Esophagus (tissue), 2 donors: ENCODE measurements around the gene RPS6KB2. TPM values are rescaled to one million over a fixed set of nuclear protein-coding genes. Genes with fewer than 3 reads are reported as not detected.
A peak's percentile ranks its signal among the peaks of the same experiment; 100 is the strongest.

Experiments
- H3K27ac ChIP-seq, 2 donors: one replicate each; pipeline ENCODE4 v1.5.1; 2013; ENCODE audit warnings: low read depth in 2 of 2, mild to moderate bottlenecking in 2 of 2, inconsistent platforms in 1 of 2, low read length in 1 of 2, moderate library complexity in 1 of 2
- H3K27me3 ChIP-seq, 2 donors: one replicate each; pipeline ENCODE4 v1.6.1; 2013; ENCODE audit warnings: low read length in 2 of 2, control low read depth in 1 of 2, mild to moderate bottlenecking in 1 of 2; ENCODE audit not compliant: insufficient read depth in 2 of 2, control insufficient read depth in 1 of 2
- H3K36me3 ChIP-seq, 2 donors: one replicate each; pipeline ENCODE4 v1.6.1; 2013; ENCODE audit warnings: low read length in 1 of 2; ENCODE audit not compliant: control insufficient read depth in 2 of 2, insufficient read depth in 2 of 2
- H3K4me1 ChIP-seq, 2 donors: one replicate each; pipeline ENCODE4 v1.6.1; 2013; ENCODE audit warnings: low read length in 1 of 2; ENCODE audit not compliant: control insufficient read depth in 2 of 2, insufficient read depth in 2 of 2
- H3K4me3 ChIP-seq, 2 donors: one replicate each; pipeline ENCODE4 v1.5.1; 2013; ENCODE audit warnings: low read length in 2 of 2, mild to moderate bottlenecking in 2 of 2, low read depth in 1 of 2, moderate library complexity in 1 of 2
- H3K9me3 ChIP-seq, 2 donors: one replicate each; pipeline ENCODE4 v1.6.1; 2013; ENCODE audit warnings: mild to moderate bottlenecking in 2 of 2, low read depth in 1 of 2, low read length in 1 of 2, moderate library complexity in 1 of 2; ENCODE audit not compliant: control insufficient read depth in 2 of 2, insufficient read depth in 1 of 2
- WGBS, 2 donors: extraction: QIAGEN DNeasy Blood & Tissue Kit; methylation state at CpG; one replicate each; pipeline ENCODE4 v1.1.7; 2013; 5-methylcytosine and 5-hydroxymethylcytosine counted together
- polyA plus RNA-seq, 2 donors: library from polyadenylated mRNA; stranded (reverse); fragments of 200-250 nt; gene quantifications; one replicate each; pipeline ENCODE4 v1.2.3, GENCODE V29; 2013
- donor health status: healthy with polysubstance abuse.
- donor health status: Bipolar disorder and iron deficiency.

RPS6KB2 gene
- polyA plus RNA-seq, result 10 to 100 TPM; 79.6 to 85.9 TPM

DNA sequence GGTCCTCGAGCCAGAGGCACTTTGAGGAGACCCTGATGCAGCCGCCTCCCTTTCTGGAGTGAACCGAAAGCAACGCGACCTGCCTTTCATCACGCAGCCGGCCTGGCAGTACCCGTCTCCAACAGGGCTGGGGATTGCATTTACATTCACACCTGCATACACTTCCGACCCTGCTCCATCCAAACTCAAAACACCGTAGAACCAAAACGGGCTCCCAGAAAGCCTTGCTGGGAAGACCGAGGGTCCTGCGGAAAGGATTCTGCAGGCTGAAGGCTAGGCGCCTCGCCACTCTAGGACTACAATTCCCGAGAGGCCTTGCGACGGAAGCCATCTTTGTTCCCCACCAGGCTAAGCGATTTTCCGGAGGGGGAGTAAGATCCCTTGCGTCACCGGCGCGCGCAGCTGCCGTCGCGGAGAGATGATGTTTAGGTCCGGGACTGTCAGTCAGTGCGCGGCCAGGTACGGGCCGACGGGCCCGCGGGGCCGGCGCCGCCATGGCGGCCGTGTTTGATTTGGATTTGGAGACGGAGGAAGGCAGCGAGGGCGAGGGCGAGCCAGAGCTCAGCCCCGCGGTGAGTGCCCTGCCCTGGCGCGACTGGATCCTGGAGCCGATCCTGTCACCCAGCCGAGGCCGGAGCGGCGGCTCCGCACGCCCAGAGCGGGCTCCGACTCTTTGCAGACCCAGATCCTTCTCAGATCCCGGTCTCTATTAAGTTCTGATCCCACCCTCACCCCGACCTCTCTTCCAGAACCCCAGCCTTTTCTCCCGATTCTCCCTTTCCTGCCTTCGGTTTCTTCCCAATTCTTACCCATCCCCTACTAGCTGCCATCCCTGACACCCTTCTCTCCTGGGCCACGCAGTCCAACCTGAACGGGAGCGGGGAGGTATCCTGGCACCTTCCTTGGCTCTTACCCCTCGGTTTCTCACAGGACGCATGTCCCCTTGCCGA is at the start of gene RPS6KB2:
Gene RPS6KB2 (plus strand): TSS at position 443 of the 950 bp plus-strand sequence. CDS start 52 bp downstream, at position 495.
- Histone ChIP-seq H3K27me3 (no peaks in the 10 kb centered on the region), H3K4me1 (peaks cover 2 to 12% of the 10 kb centered on the region in 2 donors)
- WGBS, 2 donors, result 0% methylated on average over 61 to 68 of the region's 68 CpGs

DNA sequence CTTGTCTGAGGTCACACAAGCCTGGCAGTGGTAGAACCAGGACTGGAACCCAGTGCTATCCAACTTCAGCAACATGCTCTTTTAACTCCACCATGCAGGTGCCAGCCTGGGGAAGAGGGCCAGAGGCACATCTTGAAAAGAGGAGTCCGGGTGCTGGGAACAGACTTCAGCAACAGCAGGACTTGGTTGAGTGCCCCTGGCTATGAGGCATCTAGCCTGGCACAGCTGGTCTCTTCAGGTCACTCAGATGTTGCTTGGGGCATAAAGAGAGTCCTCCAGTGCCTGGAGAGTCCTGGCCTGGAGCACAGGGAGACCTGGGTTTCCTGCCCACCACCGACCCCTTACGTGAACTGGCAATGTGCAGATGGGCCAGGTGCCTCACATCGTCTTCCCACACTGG is 49.8 kb upstream of the RPS6KB2 start:
- Histone ChIP-seq H3K4me3 (no peak overlapping the region), H3K36me3 (no peaks in the 10 kb centered on the region), H3K27ac (no peak overlapping the region), H3K27me3 (no peaks in the 10 kb centered on the region), H3K4me1 (peaks cover 6 to 25% of the 10 kb centered on the region in 2 donors), H3K9me3 (no peaks in the 10 kb centered on the region)
- WGBS, 2 donors, result 82 to 94% methylated on average over 4 of the region's 4 CpGs

More for the DNA sequence above, at the start of gene RPS6KB2:
- peak within 1 kb of the TSS; percentile 89 to 94 for H3K4me3 ChIP-seq
- peak within 1 kb of the TSS; percentile 95 for H3K27ac ChIP-seq
- no peaks in the 10 kb centered on the region for H3K9me3 ChIP-seq
- peaks cover 0 to 24% of the 10 kb centered on the region in 2 donors for H3K36me3 ChIP-seq

DNA sequence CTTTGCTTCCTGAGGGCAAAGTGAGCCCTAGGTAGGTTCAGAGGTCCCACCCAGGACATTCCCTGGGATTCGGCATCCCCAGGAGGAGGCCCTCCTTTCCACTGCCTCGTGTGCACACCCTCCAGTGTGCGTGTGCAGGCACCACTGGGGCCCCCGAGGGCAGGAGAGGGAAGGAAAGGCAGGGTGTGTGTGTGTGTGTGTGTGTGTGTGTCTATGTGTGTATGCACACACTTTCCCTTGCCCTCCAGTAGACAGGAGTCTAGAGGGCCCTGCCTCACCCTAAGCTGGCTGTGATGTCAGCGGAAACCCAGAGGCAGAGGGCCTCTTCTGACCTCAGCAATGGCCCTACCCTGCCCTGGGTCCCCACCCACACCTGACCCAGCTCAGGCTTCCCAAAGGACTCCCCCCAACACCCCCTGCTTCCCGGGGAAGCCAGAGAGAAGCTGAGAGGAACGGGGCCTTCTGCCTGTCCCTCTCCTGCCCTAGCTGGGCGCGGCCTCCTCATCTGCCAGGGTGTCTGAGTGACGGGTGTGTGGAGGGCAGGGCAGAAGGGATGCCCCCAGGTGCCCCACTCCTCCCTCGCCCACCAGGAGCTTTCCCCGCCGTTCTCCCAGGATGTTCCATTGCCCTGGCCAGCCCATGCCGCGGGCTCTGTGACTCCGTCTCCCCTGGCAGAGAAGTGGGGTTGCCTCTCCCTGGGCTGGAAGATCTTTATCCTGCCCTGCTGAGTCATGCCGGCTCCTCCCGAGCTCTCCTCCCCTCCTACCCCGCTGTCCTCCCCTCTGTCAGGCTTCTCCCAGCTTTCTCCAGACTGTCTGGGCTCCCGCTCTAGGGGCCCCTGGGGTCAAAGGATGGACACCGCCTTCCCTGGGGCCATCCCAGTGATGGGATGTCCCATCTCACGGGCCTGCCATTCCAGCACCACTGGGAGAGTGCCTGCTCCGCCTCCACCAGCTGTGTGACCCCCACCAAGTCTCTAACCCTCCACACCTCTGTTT is 48.9 kb upstream of the RPS6KB2 start:
- Histone ChIP-seq H3K27ac (peak overlapping the region in 1 of 2 donors; percentile 78), H3K9me3 (no peaks in the 10 kb centered on the region), H3K4me3 (no peak overlapping the region), H3K36me3 (no peaks in the 10 kb centered on the region), H3K27me3 (no peaks in the 10 kb centered on the region), H3K4me1 (peaks cover 3 to 19% of the 10 kb centered on the region in 2 donors)
- 46 to 51% methylated on average over 21 to 23 of the region's 23 CpGs for WGBS, 2 donors

DNA sequence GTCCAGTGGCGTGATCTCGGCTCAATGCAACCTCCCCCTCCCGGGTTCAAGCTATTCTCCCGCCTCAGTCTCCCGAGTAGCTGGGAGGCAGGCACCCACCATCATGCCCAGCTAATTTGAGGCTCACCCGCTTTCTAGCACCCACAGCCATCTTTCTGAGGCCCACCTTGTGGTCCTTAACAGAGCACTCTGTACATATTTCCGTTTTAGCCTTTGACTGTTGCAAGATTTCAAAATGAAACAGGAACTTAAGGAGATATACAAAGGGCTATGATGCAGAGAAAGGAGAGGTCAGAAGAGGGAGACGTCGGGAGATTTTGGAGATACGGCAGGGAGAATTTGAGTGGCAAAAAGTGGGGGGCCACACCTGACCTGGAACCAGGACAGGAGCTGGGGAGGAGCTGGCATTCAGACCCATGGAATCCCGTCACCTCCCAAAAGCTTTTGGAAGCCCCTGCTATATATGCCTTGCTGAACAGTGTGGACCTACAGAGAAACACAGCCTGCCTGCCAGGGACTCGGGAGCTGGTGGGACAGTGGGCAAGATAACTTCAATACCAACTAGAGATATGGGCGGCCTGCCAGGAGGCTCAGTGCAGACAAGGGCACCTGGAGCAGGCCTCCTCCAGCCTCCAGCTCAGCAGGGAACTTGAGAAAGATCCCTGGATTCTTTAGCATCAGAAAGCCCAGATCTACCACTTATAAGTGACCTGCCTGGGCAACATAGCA is 46.9 kb upstream of the RPS6KB2 start:
- Histone ChIP-seq H3K9me3 (no peaks in the 10 kb centered on the region), H3K4me3 (no peak overlapping the region), H3K27ac (peak overlapping the region in 1 of 2 donors; percentile 39), H3K36me3 (no peaks in the 10 kb centered on the region), H3K27me3 (no peaks in the 10 kb centered on the region), H3K4me1 (peaks cover 2 to 13% of the 10 kb centered on the region in 2 donors)
- 77 to 81% methylated on average over 13 of the region's 13 CpGs for WGBS, 2 donors

DNA sequence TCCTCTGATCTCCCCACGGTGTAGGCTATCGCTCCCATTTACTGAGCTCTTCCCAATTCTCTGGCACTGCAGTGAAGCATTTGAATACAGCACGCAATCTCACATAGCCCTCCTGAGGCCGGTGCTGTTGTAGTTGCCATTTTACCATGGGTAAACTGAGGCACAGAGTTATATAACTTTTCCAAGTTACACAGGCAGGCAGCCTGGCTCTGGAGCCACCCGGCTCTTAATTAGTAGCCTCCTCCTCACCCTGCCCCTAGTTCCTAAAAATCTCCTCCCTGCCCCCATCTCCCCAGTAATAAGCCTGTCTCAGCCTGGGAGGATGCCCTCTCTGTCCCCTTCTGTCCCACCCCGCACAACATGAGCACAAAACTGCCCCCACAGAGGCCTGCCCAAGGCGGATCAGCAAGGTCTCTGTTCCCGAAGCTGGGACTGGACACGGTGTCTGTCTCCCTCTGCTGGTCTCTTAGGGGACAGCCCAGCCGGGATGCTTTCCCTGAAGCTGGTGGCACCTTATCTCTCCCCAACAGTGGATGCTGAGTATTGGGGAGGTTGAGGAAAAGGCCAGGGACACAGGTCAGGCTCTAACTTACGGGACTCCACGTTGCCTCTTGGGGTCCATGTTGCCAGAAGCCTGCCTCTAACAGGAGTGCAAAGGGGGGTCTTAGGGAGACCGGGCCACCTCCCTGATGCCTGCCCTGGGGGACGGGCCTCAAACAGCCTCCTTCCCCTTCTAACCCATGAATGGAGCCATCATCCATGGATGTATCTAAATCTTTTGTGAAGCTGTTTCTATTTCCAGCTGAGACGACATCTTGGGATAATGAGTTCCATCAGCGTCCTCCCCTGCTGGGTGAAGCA is 45.8 kb upstream of the RPS6KB2 start:
- Histone ChIP-seq H3K27ac (no peak overlapping the region), H3K36me3 (no peaks in the 10 kb centered on the region), H3K4me1 (peaks cover 2 to 13% of the 10 kb centered on the region in 2 donors), H3K27me3 (no peaks in the 10 kb centered on the region), H3K9me3 (no peaks in the 10 kb centered on the region), H3K4me3 (no peak overlapping the region)
- 38 to 39% methylated on average over 16 of the region's 16 CpGs for WGBS, 2 donors

DNA sequence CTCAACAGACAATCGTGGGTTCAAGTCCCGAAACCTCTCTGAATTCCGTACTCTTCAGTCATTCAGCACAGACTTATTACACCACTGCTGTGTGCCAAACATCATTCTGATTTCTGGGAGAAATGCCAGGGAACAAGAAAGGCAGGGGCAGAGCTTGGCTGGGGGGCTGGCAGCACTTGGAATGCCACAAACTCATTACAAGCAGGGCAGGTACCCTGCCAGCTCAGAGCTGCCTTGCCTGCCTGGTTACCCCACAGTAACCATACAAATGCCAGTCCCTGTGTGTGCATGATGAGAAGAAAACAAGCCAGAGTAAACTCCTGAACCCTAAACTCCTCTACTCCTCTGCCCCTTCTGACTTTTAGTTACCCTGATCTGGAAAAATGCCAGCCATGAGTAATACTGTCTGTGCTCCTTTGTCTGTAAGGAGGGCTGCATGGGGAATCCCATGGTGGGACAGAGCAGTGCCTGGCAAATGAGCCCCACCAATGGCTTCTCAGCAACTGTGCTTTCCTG is 43.4 kb upstream of the RPS6KB2 start:
- 41 to 46% methylated on average over 3 of the region's 3 CpGs for WGBS, 2 donors
- Histone ChIP-seq H3K9me3 (no peaks in the 10 kb centered on the region), H3K27me3 (no peaks in the 10 kb centered on the region), H3K4me1 (peaks cover 2 to 7% of the 10 kb centered on the region in 2 donors), H3K27ac (no peak overlapping the region), H3K4me3 (no peak overlapping the region), H3K36me3 (no peaks in the 10 kb centered on the region)

DNA sequence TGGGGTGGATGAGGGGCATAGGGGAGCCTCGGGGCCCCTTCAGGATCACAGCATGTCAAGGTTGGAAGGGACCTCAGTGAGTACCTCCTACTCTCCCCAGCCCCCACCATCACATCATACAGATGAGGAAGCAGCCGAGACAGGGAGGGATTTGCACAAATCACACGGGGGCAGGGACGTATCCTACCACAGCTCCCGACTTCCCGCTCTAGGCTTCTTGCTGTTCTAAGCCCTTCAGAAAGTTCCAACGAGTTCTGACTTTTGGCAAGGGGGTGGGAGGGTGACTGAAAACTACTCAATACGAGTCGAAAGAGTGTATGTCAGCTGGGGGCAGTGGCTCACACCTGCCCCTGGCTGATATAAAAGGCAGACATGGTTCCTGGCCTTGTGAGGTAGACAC is 41.2 kb upstream of the RPS6KB2 start:
- H3K4me1 ChIP-seq, result peaks cover 2 to 4% of the 10 kb centered on the region in 2 donors
- WGBS, 2 donors, result 48 to 51% methylated on average over 9 of the region's 9 CpGs

DNA sequence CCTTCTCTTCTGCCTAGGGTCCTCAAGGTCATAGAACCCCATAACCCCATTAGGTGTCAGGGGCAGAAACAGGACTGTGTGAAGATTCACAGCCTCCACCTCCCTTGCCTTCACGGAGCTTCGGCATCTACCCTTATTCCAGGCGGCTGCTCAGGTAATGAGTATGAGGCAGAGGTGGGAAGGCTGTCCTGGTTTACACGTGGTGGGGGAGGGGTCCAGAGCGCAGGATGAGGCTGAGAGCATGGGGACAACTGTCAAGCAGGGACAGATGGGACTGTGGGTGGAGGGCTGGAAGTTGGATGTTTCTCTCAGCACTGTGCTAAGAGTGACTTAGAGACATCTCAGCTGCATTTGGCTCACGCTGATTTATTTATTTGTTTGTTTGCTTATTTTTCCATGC is 40.8 kb upstream of the RPS6KB2 start:
- H3K9me3 ChIP-seq, result no peaks in the 10 kb centered on the region
- no peaks in the 10 kb centered on the region for H3K36me3 ChIP-seq
- H3K27me3 ChIP-seq, result no peaks in the 10 kb centered on the region
- 64 to 71% methylated on average over 6 of the region's 6 CpGs for WGBS, 2 donors
- no peak overlapping the region for H3K27ac ChIP-seq
- H3K4me1 ChIP-seq, result peaks cover 2 to 7% of the 10 kb centered on the region in 2 donors
- H3K4me3 ChIP-seq, result no peak overlapping the region

More for the DNA sequence above, 41.2 kb upstream of the RPS6KB2 start:
- H3K4me3 ChIP-seq, result no peak overlapping the region
- no peaks in the 10 kb centered on the region for H3K9me3 ChIP-seq
- H3K36me3 ChIP-seq, result no peaks in the 10 kb centered on the region
- no peaks in the 10 kb centered on the region for H3K27me3 ChIP-seq
- H3K27ac ChIP-seq, result no peak overlapping the region
